ENCODE results near the gene AMELX.

The AMELX gene

DNA sequence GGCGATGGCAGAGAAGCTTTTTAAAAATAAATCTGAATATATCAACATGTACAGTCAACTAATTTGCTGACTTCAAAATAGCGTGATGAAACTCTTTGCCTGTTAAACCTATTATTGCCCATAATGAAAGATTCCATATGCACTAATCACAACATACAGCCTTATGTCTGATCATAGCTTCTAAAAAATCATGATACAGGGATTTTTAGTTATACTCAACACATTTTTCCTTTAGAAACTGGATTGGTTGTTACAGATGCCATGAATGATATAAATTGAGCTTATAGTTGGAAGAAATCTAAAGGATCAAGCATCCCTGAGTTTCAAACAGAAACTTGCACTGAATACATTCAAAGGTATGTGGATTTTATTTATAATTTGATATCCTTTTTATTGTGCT lies at the start of gene AMELX:
Gene AMELX (plus strand): TSS at position 301 of the 400 bp plus-strand sequence. CDS start 1,376 bp downstream, outside the sequence.
- DNase-seq: no peak

DNA sequence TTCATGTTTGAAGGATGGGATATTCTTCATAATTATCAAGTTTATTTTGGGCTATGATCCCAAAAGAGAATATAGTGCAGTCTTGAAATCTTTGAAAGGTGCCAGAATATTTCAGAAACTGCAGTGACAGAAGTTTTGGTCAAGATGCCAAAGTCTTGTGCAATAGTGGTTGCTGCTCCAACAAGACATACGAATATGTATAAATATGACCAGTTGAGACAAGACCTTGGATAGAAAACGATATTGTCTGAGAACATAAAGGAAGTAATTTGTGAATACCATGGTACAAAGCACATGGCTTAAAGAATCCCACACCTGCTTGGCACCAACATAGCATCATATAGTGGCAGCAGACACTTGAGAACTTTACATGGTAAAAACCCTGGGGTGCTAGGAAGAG lies 48.6 kb upstream of the AMELX start:
- DNase-seq: peak; percentile 60

DNA sequence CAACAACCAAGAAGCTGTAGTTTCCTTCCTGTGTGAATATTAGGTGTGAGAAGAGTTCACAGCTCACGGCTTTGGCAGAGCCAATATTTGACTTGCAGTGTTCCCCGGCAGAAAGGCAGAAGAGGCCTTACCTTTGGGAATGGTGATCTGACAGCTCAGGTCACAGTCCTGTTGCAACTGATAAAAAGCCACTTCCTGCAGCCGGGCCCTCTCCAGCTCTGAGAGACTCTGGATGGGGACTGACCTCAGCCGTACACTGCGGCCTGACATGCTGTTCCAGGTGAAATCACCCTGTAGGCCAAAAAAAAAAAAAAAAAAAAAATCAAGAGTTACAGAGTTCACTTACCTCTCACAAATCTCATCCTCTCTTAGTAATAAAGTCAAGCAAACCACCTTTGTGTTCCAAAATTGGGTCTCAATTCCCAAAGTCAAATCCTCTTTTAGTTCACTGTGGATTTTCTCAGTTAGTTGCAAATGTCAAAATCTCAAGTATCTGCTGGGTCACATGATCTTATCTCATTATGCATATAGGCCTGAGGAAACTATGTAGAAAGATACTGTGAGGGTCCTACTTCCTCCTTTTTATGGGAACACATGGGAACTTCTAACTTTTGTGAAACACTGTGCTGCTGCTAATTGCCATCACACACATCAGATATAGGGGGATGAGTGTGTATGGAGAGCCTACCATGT lies 38.6 kb upstream of the AMELX start:
- no peak for DNase-seq

DNA sequence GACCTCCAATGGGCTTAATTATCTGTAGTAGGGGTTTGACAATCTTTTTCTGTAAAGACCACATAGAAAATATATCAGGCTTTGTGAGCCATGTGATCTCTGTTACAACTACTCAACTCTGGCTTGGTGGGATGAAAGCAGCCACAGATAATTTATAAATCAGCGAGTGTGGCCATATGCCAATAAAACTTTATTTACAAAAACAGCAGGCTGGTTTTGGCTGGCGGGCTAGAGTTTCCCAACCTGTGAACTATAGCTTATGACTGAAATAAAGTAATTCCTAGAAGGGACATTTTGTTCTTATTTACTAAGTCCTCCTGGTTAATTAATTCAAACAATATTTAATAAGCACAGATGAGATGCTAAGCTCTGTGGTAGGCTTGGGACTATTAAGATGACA lies 35.9 kb upstream of the AMELX start:
- DNase-seq: no peak

DNA sequence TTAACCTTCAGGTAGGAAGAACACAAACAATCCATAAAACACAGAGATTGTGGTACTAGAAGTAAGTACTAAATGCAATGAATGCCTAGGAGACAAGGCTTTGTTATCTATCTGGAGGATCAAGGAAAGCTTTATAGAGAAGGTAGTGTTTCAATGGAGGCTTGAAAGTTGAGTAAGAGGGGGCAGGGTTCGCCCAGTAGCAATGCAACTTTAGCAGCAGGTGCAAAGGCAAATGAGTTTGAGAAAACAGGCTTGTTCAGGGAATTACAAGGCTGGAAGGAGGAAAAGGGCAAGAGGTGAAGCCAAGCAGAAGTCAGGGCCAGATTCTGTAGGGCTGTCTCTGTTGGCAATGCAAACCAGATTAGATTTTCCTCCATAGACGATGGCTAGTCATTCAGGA lies 35.5 kb upstream of the AMELX start:
- no peak for DNase-seq

DNA sequence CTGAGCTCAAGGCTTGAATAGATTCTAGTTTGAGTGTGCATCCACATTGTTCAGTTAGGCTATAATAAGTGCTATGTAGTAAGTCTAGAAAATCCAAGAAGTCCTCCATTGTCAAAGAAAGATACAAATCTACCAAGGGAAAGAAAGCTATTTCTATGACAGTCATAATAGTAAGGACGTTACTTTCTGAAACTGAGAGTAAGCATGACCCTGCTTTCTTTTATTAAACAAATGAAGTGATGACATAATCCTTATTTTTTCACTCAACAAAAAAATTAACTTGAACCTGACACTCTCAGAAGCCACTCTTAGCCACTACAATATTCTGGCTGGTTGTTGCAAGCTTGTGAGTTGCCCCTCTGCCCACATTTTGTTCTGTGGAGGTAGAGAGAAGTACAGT lies 33.8 kb upstream of the AMELX start:
- DNase-seq: no peak

DNA sequence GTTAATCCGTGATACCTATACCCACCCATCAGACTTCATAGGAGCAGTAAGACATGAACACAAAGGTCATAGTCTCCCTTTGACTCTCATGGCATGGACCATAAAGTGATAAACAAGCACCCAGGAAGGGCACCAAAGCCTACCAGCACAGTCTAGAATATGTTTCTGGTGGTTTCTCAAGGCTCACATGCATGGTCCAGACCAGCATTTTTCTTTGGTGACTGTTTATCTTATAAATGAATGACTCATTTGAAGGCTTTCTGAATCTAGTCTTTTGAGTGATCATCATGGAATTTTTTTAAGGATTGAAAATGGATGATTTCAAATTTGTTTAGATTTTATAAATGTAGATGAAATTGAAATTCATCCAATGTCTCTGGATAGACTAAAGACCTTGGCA lies 32.0 kb upstream of the AMELX start:
- peak; percentile 70 for DNase-seq

DNA sequence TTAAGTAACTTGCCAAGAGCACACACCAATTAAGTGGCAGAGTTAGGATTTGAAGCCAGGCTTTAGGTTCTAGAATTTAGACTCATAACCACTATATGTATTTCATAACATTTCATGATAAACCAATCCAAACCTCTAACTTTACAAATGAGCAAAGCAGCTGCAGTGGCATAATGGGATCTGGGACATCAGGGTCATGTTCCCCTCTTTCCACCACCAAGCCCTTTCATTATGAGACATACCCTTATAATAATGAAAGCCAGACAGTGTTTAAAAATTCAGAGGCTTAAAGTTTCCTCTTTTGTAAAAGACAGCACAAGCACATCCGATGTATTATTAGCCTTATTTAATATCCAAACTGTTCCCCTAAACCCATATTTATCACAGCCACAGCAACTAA lies 28.3 kb upstream of the AMELX start:
- DNase-seq: no peak

DNA sequence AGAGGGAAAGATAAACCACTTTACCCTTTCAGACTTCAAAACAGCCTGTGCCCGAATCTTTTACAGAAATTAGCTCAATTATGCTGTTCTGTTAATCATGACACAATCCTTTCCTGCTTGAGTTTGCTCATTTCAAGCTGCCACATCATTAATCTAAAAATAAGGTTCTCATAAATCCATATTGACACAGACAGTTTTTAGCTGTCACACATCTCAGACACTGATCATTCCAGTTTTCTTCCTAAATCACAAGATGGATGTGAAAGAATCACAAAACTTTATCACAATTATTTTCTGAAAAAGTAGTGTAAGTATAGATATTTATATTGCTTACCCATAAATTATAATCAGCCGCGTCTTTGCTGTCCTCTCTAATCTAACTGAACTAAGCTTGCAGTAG lies 27.9 kb upstream of the AMELX start:
- DNase-seq: no peak

DNA sequence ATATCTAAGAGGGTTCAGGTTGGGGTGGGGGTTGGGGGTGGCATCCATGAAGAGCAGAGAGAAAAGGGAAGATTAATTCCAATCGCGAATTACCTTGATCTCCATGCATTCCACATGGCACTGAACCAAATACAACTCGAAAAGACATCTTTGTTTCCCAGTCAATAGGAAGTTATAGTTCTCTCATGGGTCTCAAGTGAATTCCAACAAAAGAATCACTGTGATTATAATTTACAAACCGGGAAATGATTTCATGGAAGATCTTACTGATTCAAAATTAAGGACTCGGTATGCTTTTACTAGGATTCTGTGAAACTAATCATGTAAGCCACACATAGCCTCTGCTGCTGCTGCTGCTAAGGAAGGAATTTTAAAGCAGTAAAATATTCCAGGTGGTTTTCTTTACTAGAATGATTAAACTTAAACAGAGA lies 26.6 kb upstream of the AMELX start:
- no peak for DNase-seq

DNA sequence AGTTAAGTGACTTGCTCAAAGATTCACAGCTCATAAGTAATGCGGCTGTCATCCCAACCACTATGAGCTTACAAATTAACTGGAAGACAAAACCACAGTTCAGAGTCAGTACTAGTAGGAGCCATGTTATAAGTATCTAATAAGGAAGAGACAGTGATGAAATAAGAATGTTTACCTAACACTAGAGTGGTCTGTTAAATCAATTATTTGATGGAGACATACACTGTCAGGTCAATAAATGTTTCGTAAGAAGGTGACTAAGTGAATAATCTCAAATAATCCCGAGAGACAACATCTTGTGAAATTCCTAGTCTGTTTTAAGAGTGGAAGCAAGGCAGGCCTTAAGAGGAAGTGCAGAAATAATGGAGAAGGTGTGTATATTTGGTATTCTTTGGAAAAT lies 25.8 kb upstream of the AMELX start:
- peak; percentile 4 for DNase-seq

DNA sequence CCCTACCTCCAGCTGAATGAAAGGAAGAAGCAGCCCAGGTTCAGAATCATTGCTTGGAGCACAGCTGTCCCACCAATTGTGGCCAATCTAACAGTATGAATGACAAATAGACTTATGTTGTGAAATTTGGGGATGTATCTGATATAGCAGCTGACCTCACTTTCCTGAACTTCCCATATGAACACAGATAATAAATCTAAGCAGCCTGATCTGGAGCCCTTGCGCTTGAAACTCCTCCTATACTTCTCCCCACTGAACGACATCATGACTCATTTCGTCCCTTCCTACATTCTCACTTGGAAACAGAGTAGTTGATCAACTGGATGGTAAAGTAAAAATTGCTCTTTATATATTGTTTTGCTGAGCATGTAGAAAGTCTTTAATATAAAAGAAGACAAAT lies 24.2 kb upstream of the AMELX start:
- DNase-seq: no peak

DNA sequence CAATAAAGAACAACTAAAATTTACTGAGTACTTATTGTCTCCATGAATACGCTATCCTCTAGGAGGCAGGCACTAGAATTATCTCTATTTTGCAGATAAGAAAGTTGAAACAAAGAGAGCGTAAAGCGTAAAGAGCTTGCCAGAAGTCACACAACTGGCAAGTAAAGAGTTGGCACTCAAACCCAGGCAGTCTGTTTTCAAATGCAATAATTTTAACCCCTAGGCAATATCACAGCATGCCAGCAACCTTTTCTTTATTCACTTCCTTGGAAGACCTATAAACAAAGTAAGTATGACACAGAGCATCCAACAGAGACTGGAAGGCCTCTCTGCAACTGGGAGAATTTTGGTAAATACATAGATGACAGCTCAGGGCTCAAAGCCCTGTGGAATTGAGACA lies 23.2 kb upstream of the AMELX start:
- no peak for DNase-seq

DNA sequence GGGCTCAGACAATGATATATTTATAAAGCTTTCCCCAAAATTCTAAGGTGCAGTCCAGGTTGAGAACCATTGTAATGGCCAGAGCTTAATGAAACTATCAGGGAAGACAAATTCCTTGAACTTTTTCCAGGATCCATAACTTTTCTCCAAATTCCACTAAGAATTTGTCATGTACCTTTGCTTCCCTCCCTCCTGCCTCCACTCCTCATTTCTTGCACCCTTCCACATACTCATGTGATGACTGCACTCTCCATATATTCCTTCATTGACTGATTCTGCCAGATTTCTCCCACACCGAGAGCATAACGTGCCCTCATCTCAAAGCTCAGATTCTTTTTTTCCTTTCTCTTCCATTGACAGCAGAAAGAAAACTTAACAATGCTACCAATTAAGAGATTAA lies 20.9 kb upstream of the AMELX start:
- peak; percentile 43 for DNase-seq

DNA sequence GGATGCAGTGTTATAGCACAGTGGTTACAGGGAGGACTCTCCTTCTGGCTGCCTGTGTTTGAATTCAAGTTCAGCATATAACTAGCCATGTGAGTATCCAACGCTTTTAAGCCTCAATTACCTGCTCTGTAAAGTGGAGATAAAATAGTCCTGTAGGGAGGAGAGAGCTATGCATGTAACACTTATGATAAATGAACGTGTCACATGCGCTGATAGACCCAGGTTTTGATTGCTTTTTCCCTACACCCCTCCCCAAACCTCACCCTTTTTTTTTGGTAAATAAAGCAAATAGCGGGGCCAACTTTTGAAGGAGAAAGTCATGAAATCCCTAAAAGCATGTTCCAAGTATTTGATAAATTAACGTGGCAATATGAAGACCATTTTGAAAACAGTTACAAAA lies 20.4 kb upstream of the AMELX start:
- no peak for DNase-seq

DNA sequence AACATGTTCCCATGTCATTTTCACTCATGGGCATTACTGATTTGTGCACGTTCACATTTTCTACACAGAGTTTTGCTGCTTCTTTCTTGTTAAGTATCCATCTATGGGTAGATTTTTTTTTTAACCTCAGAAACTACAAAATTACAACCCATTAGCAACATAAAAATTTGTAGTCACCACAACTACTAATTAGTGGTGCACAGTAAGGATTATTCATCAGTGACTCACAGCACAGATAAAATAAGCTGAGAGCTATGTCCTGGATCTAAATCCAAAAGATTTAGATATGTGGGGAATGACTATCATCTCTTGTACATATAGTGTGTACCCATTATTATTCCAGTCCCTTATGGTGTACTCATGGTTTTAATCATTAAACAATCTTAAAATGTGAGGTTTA lies 19.7 kb upstream of the AMELX start:
- DNase-seq: peak; percentile 43

DNA sequence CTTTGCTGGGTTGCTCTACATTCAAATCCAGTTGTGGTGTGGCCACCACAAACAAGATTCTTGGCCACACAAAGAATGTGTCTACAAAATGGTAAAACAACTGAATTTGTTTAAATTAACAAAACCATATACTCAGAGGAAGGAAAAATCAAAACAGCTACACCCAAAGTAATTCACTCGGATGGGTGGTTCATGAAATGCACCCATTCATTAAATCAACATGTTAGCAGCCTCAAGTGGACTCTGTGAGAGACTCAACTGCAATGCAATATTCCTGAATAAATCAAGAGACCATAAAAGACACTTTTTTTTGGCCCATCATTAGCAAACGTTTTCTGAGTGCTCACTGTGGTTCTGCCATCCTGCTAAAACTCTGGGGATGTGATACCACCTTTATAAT lies 11.2 kb upstream of the AMELX start:
- DNase-seq: no peak

DNA sequence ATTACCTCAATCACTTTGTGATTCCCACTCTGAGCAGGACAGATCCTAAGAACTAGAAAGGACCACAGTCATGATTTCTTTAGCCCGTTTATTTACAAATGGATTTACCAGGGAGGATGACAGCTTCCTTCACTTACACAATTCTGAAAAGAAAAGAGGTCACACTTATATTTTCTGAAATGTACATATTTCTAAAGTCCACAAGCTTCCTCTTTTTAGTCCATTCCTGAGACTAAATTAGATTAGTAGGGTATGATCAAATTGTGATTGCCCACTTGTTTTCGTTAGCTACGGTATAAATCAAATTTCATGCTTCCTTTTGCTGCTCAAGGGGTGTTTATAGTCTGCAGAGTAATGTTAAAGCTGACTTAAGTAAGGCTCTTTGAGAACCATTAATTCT lies 7.6 kb upstream of the AMELX start:
- no peak for DNase-seq

DNA sequence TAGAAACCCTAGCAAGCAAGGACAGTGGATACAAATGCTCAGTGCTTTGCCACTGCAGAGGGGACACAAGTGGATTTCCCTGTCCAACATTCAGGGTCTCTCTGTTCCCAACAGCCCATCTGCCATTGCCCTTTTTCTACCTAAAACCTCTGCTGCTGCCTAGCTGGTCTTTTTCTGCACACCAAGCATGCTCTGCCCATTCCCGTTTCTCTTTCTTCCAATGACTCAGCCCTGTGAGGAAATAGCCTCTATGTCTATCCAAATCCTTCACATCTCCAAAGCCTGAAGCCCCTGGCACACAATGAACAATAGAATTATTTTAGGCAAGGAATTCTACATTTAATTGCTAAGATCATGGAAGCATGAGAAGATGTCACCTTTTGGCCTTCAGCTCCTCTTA lies 5.7 kb upstream of the AMELX start:
- DNase-seq: no peak

DNA sequence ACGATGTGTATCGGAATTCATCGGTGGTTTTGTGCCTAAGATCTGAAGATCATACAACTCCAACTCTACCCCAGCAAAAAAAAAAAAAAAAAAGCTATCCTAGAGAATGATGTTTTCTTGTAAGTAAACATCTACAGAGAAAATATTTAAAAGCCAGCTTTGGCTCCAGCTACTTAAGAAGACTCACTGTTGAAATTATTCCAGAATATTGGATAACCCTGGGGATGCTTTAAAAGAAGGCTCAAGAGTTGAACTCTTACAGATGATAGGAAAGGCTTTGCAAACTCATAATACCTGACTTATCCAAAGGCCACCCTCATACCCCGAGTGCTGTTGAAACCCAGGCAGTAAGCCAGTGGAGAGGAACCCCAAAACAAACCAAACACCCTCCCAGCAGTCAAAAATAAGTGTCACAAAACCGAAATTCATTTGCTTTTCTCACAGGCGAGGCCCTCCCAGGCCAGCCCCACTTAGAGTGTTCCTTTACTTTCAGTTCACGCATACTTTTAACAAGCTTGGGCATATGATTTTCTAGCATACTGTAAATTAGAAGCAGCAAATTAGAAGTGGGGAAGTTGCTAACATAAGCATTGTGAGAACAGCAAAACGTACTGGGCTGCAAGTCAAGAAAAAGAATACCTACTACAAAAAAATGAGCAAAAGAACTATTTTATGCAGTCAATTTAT lies 2.7 kb upstream of the AMELX start:
- DNase-seq: no peak

DNA sequence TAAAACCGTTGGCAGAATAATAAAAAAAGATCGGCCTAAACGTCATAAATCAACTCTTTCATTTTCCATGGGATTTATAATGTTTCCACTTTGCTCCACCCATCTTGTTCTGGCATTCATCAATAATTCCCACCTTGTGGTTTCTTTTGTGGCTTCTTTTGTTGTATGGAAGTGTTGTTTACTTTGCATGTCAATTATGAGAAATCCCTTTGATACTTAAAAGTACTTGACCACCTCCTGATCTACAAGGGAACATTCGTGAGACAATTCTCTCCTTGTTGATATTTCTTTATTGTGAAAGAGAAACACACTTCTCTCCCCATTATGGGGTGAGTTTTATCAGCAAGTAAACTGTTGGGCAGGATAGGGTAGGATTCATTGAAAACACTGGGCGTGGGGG lies 2.8 kb downstream of the AMELX start:
- no peak for DNase-seq

DNA sequence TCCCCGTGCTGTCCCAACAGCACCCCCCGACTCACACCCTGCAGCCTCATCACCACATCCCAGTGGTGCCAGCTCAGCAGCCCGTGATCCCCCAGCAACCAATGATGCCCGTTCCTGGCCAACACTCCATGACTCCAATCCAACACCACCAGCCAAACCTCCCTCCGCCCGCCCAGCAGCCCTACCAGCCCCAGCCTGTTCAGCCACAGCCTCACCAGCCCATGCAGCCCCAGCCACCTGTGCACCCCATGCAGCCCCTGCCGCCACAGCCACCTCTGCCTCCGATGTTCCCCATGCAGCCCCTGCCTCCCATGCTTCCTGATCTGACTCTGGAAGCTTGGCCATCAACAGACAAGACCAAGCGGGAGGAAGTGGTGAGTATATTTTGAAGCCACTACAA lies 5.4 kb downstream of the AMELX start:
- no peak for DNase-seq

DNA sequence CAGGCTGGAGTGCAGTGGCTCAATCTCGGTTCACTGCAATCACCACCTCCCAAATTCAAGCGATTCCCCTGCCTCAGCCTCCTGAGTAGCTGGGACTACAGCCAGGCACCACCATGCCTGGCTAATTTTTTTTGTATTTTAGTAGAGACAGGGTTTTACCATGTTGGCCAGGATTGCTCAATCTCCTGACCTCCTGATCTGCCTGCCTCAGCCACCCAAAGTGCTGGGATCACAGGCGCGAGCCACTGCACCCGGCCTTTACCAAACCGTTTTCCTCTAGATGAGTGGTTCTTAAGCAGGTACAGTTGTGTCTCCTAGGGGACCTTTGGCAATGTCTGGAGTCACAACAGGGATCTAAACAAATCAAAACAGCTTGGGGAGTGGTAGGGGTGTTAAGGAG lies 11.6 kb downstream of the AMELX start:
- DNase-seq: no peak

DNA sequence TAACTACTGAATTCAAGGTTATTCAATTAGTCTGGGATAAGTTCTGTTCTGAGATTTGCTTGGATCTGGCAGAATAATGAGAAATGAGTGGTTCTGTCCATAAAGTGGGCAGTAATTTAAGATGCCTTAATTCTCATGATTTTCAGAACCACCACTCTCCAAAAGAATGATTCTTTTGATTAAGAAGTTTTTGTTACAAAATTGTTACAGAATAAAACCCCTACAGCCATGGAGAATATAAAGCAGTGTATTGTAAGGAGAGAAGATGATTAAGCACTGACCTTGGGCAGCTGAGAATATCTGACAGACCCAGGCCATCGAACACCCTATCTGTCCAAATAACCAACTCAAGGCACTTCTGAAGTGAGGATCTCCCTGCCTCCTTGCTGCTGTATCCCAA lies 12.4 kb downstream of the AMELX start:
- DNase-seq: no peak

DNA sequence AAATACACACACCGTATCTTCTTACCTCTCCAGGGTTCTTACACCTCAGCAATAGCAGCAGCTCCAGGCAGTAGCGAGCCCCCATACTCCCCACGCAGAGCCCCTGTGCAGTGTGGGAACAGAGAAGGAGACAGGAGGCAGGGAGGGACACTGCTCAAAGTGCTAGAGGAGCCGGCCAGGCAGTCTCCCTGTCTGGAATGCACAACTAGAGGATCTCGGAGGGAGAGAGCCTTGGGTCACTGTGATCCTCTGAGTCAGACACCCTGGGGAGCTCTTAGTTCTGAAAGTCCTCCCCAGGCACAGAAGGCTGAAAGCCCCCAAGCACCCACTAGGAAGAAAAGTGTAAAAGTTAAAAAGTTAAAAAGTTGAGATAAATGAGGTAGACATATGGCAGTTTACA lies 16.0 kb downstream of the AMELX start:
- no peak for DNase-seq
